ENCODE results near the gene UBE2G2.

Gene UBE2G2

DNA sequence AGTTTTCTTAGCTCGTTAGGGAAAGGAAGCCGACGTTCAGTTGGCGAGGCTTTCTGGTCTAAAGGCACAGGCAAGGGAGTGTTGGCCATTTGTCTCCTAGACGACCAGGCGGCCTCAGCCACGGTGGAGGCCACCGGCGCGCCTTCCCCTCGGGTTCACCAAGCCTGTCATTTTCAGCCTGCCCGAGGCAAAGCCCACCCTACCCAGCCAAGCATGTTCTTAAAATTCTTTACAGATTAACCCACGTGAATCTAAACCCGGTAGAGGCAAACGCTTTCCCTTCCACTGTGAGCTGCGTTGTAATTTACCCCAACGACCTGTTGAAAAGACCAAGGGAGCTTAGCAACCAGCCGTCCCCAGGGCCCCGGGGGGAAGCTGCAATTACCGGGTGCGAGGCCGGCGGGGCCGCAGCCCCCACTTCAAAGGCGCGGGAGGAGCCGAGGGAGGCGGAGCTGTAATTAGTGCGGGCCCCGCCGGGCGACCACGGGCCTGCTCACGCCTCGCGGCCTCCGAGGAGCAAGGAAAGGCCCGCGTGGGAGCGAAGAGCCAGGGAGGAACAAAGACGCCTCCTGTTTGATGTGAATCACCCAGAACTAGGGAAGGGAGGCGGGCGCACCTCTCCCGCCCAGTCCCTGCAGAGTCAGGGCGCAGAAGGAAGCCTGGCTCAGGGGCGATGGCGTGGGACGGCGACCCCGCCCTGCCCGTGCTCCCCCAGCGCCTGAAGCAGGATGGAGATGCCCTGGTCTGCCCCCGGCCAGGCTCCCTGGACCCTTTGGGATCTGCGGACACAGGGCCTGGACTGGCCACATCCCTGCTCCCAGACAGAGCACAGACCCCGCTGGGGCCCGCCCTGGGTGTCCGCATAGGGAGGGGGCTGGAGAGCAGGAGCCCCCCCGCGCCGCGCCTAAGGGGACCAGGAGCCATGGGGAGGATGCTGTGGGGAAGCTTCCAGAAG is 78.2 kb downstream of the UBE2G2 start:
- peak; percentile 30 for DNase-seq

- no peak for DNase-seq
Observed at GRCh38 chr21:44722731-44723130, 78.9 kb downstream of the UBE2G2 start.

DNA sequence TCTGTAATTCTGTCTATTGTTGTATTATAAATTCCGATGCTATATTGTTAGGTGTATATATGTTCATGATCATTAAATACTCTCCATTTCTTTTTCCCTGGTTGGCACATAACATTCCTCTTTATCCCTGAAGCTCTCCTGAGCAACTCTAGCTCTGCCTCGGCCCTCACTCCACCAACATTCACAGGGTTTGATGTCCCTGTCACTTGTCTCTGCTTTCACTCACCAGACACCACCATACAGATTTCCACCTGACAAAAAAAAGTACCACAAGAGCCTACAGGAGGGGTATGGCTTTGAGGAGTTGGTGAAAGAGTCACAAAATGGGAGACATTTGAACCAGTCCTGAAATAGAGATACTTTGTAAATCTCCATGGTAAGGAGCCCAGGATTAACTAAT is 81.5 kb downstream of the UBE2G2 start:
- DNase-seq: no peak

Data from CD4-positive, alpha-beta T cell treated with Interleukin-10 for 1 hour (primary cell).